SK-N-SH (cell line): ENCODE results near the gene CTBP1. TPM values are rescaled to one million over a fixed set of nuclear protein-coding genes. Genes with fewer than 3 reads are reported as not detected.

ENCODE experiments used
- CTCF ChIA-PET: fragments of 300-600, 350-600 bp; formaldehyde crosslinking; extraction: SDS; loops from one replicate; lab custom pipeline; 2021; lab: Yijun Ruan, JAX
- POLR2A ChIA-PET: fragments of 350-600 bp; sonication (Branson Sonifier 250); formaldehyde crosslinking; extraction: SDS; loops from one replicate; lab custom pipeline; 2020; ENCODE audit warnings: antibody characterized with exemption, inconsistent platforms; lab: Yijun Ruan, JAX
- DNase-seq: peaks from one replicate; pipeline ENCODE4 v3.0.0; 2012
- H2AFZ ChIP-seq: fragments of 200-600 bp; sonication (generic); 2 replicates; pipeline ENCODE4 v1.8.1; 2016; ENCODE audit warnings: antibody characterized with exemption, mild to moderate bottlenecking, low read depth
- H3F3A ChIP-seq: fragments of 200-600 bp; sonication (generic); replicated peaks from 2 replicates; pipeline ENCODE3; 2016; ENCODE audit warnings: antibody characterized with exemption, mild to moderate bottlenecking; ENCODE audit not compliant: insufficient read depth
- H3K27ac ChIP-seq, 2 experiments: fragments of 200-500 bp in 1 of 2; fragments of 200-600 bp in 1 of 2; sonication (Bioruptor generic) in 1 of 2; sonication (generic), shearing (Covaris generic) in 1 of 2; 2 replicates each; pipeline versions ENCODE4 v1.5.1 to v1.6.1; 2014 to 2016; ENCODE audit warnings: low read depth in 2 of 2, inconsistent platforms in 1 of 2, low read length in 1 of 2, mild to moderate bottlenecking in 1 of 2, mixed read lengths in 1 of 2
- H3K27me3 ChIP-seq: fragments of 200-600 bp; sonication (generic), shearing (Covaris generic); 2 replicates; pipeline ENCODE4 v1.6.1; 2016; ENCODE audit warnings: mixed run types; ENCODE audit not compliant: insufficient read depth
- H3K36me3 ChIP-seq, 2 experiments: fragments of 200-500 bp in 1 of 2; fragments of 200-600 bp in 1 of 2; sonication (Bioruptor generic) in 1 of 2; sonication (generic) in 1 of 2; replicated peaks in 1 of 2; 2 replicates each; pipeline versions ENCODE3 to v1.5.1; 2014 to 2016; ENCODE audit warnings: low read length in 1 of 2, mild to moderate bottlenecking in 1 of 2; ENCODE audit not compliant: insufficient read depth in 2 of 2, control insufficient read depth in 1 of 2
- H3K4me1 ChIP-seq, 2 experiments: fragments of 200-500 bp in 1 of 2; fragments of 200-600 bp in 1 of 2; sonication (Bioruptor generic) in 1 of 2; sonication (generic), shearing (Covaris generic) in 1 of 2; 2 replicates each; pipeline versions ENCODE4 v1.5.1 to v1.6.1; 2014 to 2016; ENCODE audit warnings: low read depth in 1 of 2, low read length in 1 of 2, mixed run types in 1 of 2; ENCODE audit not compliant: insufficient read depth in 2 of 2, control insufficient read depth in 1 of 2
- H3K4me2 ChIP-seq: fragments of 200-600 bp; sonication (generic), shearing (Covaris generic); 2 replicates; pipeline ENCODE4 v1.6.1; 2017; ENCODE audit warnings: mixed run types
- H3K4me3 ChIP-seq, 2 experiments: fragments of 200-500 bp in 1 of 2; fragments of 200-600 bp in 1 of 2; sonication (Bioruptor generic) in 1 of 2; sonication (generic), shearing (Covaris generic) in 1 of 2; 2 replicates each; pipeline versions ENCODE4 v1.5.1 to v1.8.1; 2014 to 2016; ENCODE audit warnings: low read depth in 2 of 2, inconsistent platforms in 1 of 2, low read length in 1 of 2, mild to moderate bottlenecking in 1 of 2, mixed read lengths in 1 of 2, moderate library complexity in 1 of 2
- H3K79me2 ChIP-seq: fragments of 200-600 bp; sonication (generic); 2 replicates; pipeline ENCODE4 v1.8.1; 2017; ENCODE audit warnings: mild to moderate bottlenecking; ENCODE audit not compliant: insufficient read depth
- H3K9ac ChIP-seq: fragments of 200-600 bp; sonication (generic); 2 replicates; pipeline ENCODE4 v1.6.1; 2017; ENCODE audit warnings: mixed run types
- H3K9me2 ChIP-seq: fragments of 200-600 bp; sonication (generic); 2 replicates; pipeline ENCODE4 v1.6.1; 2017; ENCODE audit warnings: mixed run types
- H3K9me3 ChIP-seq: fragments of 200-600 bp; sonication (generic); 2 replicates; pipeline ENCODE4 v1.6.1; 2017; ENCODE audit warnings: mixed run types, mild to moderate bottlenecking, moderate library complexity
- H4K20me1 ChIP-seq: fragments of 200-600 bp; sonication (generic); 2 replicates; pipeline ENCODE4 v1.6.1; 2017; ENCODE audit warnings: mild to moderate bottlenecking, mixed run types; ENCODE audit not compliant: insufficient read depth
- EP300 ChIP-seq, 2 experiments: IDR thresholded peaks; 2 replicates each; pipeline versions ENCODE4 v1.4.0 to v1.6.1; 2012; ENCODE audit warnings: borderline replicate concordance in 1 of 2, low read depth in 1 of 2, low read length in 1 of 2
- FOXM1 ChIP-seq: IDR thresholded peaks from 2 replicates; pipeline ENCODE4 v1.4.0; 2012; ENCODE audit warnings: low read depth, mild to moderate bottlenecking
- GABPA ChIP-seq: IDR thresholded peaks from 2 replicates; pipeline ENCODE4 v1.4.0; 2012; ENCODE audit warnings: low read depth, mild to moderate bottlenecking
- MEF2A ChIP-seq: IDR thresholded peaks from 2 replicates; pipeline ENCODE4 v1.4.0; 2012; ENCODE audit warnings: low read depth, borderline replicate concordance
- MXI1 ChIP-seq: IDR thresholded peaks from 2 replicates; pipeline ENCODE4 v1.6.1; 2012; ENCODE audit warnings: mild to moderate bottlenecking, low read depth, low read length, improper control_type of control experiment
- NFIC ChIP-seq: IDR thresholded peaks from 2 replicates; pipeline ENCODE4 v1.4.0; 2012; ENCODE audit warnings: borderline replicate concordance
- RAD21 ChIP-seq: IDR thresholded peaks from 2 replicates; pipeline ENCODE4 v1.6.1; 2012; ENCODE audit warnings: mild to moderate bottlenecking, low read length
- RFX5 ChIP-seq: IDR thresholded peaks from 2 replicates; pipeline ENCODE4 v1.6.1; 2012; ENCODE audit warnings: mild to moderate bottlenecking, improper control_type of control experiment, low read length
- RXRA ChIP-seq: IDR thresholded peaks from 2 replicates; pipeline ENCODE4 v1.4.0; 2012; ENCODE audit warnings: low read depth, mild to moderate bottlenecking, borderline replicate concordance
- SIN3A ChIP-seq: IDR thresholded peaks from 2 replicates; pipeline ENCODE4 v1.6.1; 2012; ENCODE audit warnings: low read depth, mild to moderate bottlenecking, low read length, moderate library complexity, borderline replicate concordance
- TAF1 ChIP-seq: IDR thresholded peaks from 2 replicates; pipeline ENCODE4 v1.6.1; 2012; ENCODE audit warnings: low read depth, mild to moderate bottlenecking, low read length, moderate library complexity, borderline replicate concordance
- TCF12 ChIP-seq: IDR thresholded peaks from 2 replicates; pipeline ENCODE4 v1.4.0; 2012
- TEAD4 ChIP-seq: IDR thresholded peaks from 2 replicates; pipeline ENCODE4 v1.4.0; 2012; ENCODE audit warnings: mild to moderate bottlenecking, borderline replicate concordance; ENCODE audit not compliant: insufficient read depth
- YY1 ChIP-seq: IDR thresholded peaks from 2 replicates; pipeline ENCODE4 v1.4.0; 2012; ENCODE audit warnings: low read depth, mild to moderate bottlenecking
- WGBS: methylation state at CpG from one replicate; pipeline ENCODE4 v1.1.6; 2017; ENCODE audit warnings: low lambda C conversion rate; 5-methylcytosine and 5-hydroxymethylcytosine counted together
- polyA plus RNA-seq, 3 experiments: library from polyadenylated mRNA; depleted of rRNA; stranded (reverse); fragments of >200 nt; gene quantifications; 2 replicates each; pipeline ENCODE4 v1.2.3, GENCODE V29; 2012
- TF ChIP-seq, protein P1 (sequence below): IDR thresholded peaks from 2 replicates; pipeline ENCODE4; 2012
- TF ChIP-seq, protein P2 (sequence below): fragments of 150-350 bp; IDR thresholded peaks from 2 replicates; pipeline ENCODE4 v1.6.1; 2017; ENCODE audit warnings: antibody characterized with exemption, low read length, low read depth, borderline replicate concordance
- TF ChIP-seq, protein P3 (sequence below): fragments of 200-600 bp; sonication (generic); IDR thresholded peaks from 2 replicates; pipeline ENCODE4 v1.6.1; 2017; ENCODE audit warnings: antibody characterized with exemption, mild to moderate bottlenecking, moderate library complexity
- TF ChIP-seq, protein P4 (sequence below): IDR thresholded peaks from 2 replicates; pipeline ENCODE4 v1.4.0; 2012; ENCODE audit warnings: low read depth, borderline replicate concordance

The CTBP1 gene
- polyA plus RNA-seq, 1 of the 3 experiments (the other 2 are of a cell fraction) = 183 TPM

DNA sequence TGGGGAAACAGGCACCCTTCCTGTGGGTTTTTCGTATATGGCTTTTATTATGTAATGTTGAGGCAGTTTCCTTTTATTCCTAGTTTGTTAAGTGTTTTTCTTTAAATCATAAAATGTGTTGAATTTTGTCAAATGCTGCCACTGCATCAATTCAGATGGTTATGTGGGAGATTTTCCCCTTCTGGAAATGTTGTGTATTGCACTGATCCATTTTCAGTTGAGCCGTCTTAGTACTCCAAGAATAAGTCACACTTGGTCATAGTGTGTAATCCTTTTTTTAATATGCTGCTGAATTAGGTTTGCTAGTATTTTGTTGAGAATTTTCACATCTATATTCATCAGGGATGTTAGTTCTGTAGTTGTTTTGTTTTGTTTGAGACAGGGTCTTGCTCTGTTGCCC, 9.5 kb upstream of the CTBP1 start:
- H3K36me3 ChIP-seq = no peaks in the 10 kb centered on the region
- H3K9ac ChIP-seq = no peak overlapping the region
- H3K4me3 ChIP-seq = no peak overlapping the region
- H3K27ac ChIP-seq = no peak overlapping the region
- no peaks in the 10 kb centered on the region for H3K27me3 ChIP-seq
- no peaks in the 10 kb centered on the region for H4K20me1 ChIP-seq
- no peak for DNase-seq
- H3K4me2 ChIP-seq = no peak overlapping the region
- H3F3A ChIP-seq = no peaks in the 10 kb centered on the region
- H3K4me1 ChIP-seq = no peaks in the 10 kb centered on the region
- 56% methylated on average over 2 of the region's 2 CpGs for WGBS
- no peaks in the 10 kb centered on the region for H3K9me2 ChIP-seq
- ChIA-PET POLR2A (no interaction called here), CTCF (interaction anchor here (0.7 to 1.6 kb wide), 2 partner anchors 9 to 95 kb away, joined by 3 to 10 read pairs; no protein-coding TSS in a partner anchor)
- TF ChIP-seq NFIC = no peak
- TF ChIP-seq, protein P1, sequence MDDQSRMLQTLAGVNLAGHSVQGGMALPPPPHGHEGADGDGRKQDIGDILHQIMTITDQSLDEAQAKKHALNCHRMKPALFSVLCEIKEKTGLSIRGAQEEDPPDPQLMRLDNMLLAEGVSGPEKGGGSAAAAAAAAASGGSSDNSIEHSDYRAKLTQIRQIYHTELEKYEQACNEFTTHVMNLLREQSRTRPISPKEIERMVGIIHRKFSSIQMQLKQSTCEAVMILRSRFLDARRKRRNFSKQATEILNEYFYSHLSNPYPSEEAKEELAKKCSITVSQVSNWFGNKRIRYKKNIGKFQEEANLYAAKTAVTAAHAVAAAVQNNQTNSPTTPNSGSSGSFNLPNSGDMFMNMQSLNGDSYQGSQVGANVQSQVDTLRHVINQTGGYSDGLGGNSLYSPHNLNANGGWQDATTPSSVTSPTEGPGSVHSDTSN = no peak
- no peak for TF ChIP-seq GABPA
- no peak for TF ChIP-seq RAD21
- no peak for TF ChIP-seq RXRA
- TF ChIP-seq TAF1 = no peak
- TF ChIP-seq YY1 = no peak
- TF ChIP-seq, protein P2, sequence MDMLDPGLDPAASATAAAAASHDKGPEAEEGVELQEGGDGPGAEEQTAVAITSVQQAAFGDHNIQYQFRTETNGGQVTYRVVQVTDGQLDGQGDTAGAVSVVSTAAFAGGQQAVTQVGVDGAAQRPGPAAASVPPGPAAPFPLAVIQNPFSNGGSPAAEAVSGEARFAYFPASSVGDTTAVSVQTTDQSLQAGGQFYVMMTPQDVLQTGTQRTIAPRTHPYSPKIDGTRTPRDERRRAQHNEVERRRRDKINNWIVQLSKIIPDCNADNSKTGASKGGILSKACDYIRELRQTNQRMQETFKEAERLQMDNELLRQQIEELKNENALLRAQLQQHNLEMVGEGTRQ = no peak
- no peak for TF ChIP-seq TCF12
- TF ChIP-seq, protein P3, sequence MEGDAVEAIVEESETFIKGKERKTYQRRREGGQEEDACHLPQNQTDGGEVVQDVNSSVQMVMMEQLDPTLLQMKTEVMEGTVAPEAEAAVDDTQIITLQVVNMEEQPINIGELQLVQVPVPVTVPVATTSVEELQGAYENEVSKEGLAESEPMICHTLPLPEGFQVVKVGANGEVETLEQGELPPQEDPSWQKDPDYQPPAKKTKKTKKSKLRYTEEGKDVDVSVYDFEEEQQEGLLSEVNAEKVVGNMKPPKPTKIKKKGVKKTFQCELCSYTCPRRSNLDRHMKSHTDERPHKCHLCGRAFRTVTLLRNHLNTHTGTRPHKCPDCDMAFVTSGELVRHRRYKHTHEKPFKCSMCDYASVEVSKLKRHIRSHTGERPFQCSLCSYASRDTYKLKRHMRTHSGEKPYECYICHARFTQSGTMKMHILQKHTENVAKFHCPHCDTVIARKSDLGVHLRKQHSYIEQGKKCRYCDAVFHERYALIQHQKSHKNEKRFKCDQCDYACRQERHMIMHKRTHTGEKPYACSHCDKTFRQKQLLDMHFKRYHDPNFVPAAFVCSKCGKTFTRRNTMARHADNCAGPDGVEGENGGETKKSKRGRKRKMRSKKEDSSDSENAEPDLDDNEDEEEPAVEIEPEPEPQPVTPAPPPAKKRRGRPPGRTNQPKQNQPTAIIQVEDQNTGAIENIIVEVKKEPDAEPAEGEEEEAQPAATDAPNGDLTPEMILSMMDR = no peak
- TF ChIP-seq SIN3A = no peak
- no peak for TF ChIP-seq MEF2A
- TF ChIP-seq FOXM1 = no peak
- no peak for TF ChIP-seq TEAD4
- H3K9me3 ChIP-seq = no peaks in the 10 kb centered on the region
- no peak overlapping the region for H2AFZ ChIP-seq
- H3K79me2 ChIP-seq = no peaks in the 10 kb centered on the region

DNA sequence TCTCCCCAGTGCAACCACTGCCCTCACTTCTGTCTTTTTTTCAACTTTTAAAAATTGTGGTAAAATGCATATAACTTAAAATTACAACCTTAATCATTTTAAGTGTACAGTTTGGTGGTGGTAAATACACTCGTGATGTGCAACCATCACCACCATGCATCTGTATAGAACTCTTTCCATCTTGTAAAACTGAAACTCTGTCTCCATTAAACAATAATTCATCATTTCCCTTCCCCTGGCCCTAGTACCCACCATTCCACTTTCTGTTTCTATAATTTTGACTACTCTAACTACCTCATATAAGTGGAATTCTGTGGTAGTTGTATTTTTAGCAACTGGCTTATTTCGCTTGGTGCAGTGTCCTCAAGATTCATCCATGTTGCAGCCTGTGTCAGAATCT, 6.8 kb upstream of the CTBP1 start:
- Histone ChIP-seq H3K9me2 (no peaks in the 10 kb centered on the region), H3K27ac (no peak overlapping the region), H3K9me3 (peaks cover 3% of the 10 kb centered on the region; the same call in 1 of the 2 replicates), H3F3A (no peaks in the 10 kb centered on the region), H2AFZ (no peak overlapping the region), H3K4me3 (no peak overlapping the region), H3K27me3 (no peaks in the 10 kb centered on the region), H3K9ac (no peak overlapping the region), H3K4me2 (no peak overlapping the region), H3K79me2 (0 out of 2 replicates have a peak, but pooled peaks cover 5% of the 10 kb centered on the region), H3K36me3 (peaks cover 0 to 16% of the 10 kb centered on the region in 2 experiments), H4K20me1 (no peaks in the 10 kb centered on the region), H3K4me1 (no peaks in the 10 kb centered on the region)
- DNase-seq = no peak
- 71% methylated on average over 2 of the region's 2 CpGs for WGBS
- ChIA-PET POLR2A (no interaction called here), CTCF (interaction anchor here (0.9 to 2.0 kb wide), 3 partner anchors 12 to 124 kb away, joined by 3 to 5 read pairs (median 5); no protein-coding TSS in a partner anchor)
- no peak for TF ChIP-seq GABPA
- TF ChIP-seq, protein P1 = no peak
- no peak for TF ChIP-seq EP300 (IDR thresholded peaks at IDR 0.05; ENCODE audit: borderline replicate concordance in 1 of 2, low read depth in 1 of 2, low read length in 1 of 2)
- no peak for TF ChIP-seq TAF1
- no peak for TF ChIP-seq MXI1
- no peak for TF ChIP-seq YY1
- TF ChIP-seq, protein P4, sequence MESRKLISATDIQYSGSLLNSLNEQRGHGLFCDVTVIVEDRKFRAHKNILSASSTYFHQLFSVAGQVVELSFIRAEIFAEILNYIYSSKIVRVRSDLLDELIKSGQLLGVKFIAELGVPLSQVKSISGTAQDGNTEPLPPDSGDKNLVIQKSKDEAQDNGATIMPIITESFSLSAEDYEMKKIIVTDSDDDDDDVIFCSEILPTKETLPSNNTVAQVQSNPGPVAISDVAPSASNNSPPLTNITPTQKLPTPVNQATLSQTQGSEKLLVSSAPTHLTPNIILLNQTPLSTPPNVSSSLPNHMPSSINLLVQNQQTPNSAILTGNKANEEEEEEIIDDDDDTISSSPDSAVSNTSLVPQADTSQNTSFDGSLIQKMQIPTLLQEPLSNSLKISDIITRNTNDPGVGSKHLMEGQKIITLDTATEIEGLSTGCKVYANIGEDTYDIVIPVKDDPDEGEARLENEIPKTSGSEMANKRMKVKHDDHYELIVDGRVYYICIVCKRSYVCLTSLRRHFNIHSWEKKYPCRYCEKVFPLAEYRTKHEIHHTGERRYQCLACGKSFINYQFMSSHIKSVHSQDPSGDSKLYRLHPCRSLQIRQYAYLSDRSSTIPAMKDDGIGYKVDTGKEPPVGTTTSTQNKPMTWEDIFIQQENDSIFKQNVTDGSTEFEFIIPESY = no peak
- no peak for TF ChIP-seq RFX5
